ENCODE results near the gene MUS81. TPM values are rescaled to one million over a fixed set of nuclear protein-coding genes. Genes with fewer than 3 reads are reported as not detected.

The MUS81 gene
- total RNA-seq, 2 experiments from 2014 or later: 102 to 130 TPM

DNA sequence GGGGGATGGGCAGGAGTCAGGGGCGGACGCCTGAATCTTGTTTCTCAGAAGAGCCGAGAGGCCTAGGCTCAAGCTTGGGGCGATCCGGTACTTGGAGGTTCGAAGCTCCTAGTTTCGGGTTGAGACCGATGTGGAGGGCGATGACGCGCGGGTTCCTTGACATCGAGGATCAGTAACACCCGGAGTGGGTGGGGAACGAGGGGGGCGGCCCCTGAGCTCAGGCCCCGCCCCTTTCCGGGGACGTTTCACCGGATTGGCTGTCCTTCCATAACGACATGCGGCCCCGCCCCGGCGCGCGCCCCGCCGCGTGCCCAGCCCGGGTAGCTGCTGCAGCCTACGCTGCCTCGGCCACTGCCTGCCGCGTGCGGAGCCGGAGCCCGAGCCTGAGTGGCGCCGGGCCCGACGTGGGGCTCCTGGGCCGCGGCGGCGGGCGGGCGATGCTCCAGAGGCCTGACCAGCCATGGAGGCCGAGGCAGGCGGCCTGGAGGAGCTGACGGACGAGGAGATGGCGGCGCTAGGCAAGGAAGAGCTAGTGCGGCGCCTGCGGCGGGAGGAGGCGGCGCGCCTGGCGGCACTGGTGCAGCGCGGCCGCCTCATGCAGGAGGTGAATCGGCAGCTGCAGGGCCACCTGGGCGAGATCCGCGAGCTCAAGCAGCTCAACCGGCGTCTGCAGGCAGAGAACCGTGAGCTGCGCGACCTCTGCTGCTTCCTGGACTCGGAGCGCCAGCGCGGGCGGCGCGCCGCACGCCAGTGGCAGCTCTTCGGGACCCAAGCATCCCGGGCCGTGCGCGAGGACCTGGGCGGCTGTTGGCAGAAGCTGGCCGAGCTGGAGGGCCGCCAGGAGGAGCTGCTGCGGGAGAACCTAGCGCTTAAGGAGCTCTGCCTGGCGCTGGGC is 30.3 kb downstream of the MUS81 start, which contains the start of gene CCDC85B:
CCDC85B (plus strand) TSS at position 350 of the 895 bp plus-strand sequence; CDS start at position 461, 111 bp downstream.
- no TSS peak for BruUV-seq (replicated peaks)
- H3K79me2 ChIP-seq (ENCODE audit: insufficient read depth, low read depth, low read length): peaks cover 41% of the 10 kb centered on the region
- POLR2A ChIA-PET: interaction anchor here (0.6 to 5.6 kb wide), 15 partner anchors 11 to 561 kb away, joined by 3 to 59 read pairs (median 4); partner anchors contain the start of genes BANF1, CFL1, EIF1AD and FOSL1

DNA sequence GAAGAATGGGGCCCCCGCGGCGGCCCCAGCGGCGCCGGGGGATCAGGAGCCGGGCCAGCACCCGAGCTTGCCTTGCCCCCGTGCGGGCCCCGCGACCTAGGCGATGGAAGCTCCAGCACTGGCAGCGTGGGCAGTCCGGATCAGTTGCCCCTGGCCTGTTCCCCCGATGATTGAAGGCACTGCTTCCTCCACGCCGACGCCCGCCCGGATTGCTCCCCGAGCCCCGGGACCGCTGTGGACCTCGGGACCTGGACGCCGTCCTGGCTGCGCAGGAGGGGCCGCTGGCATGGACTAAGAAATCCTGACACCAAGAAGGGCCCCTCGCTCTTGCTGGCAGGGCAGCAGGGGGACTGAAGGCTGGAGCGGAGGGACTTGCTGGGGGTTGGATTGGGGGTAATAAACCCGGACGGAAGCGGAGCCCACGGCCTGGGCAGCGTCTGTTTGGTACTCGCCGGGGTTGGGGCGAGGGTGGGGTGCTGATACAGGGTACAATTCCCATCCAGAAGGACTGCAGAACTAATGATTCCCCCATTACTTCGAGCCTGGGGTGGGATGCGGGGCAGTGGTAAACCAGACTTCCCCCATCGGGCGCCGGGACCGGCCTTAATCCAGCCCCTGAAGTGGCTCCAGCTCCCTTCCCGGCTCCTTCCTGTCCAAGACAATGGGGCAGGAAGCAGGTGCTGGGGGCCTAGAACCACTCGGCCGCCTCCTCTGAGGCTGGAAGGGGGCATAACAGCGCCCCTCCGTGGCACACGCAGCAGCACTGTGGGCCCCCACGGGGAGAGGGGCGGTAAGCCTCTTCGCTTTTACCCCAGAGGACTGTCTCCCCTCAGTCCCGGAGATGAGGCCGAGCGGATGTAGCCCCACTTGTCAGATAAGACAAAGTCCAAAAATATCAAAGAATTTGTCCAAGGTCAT is 31.2 kb downstream of the MUS81 start:
- Histone ChIP-seq H3K4me1 (ENCODE audit: insufficient read depth, low read length, poor library complexity, severe bottlenecking) (peaks cover 55% of the 10 kb centered on the region), H2AFZ (ENCODE audit: low read length) (no peak overlapping the region), H3K36me3 (ENCODE audit: insufficient read depth, low read length) (peaks cover 11% of the 10 kb centered on the region), H3K9me2 (ENCODE audit: insufficient read depth, low read length) (no peaks in the 10 kb centered on the region), H3K4me3 (ENCODE audit: low read depth, low read length, poor library complexity, severe bottlenecking) (peak overlapping the region; percentile 93), H3K27ac (ENCODE audit: low read depth, low read length, poor library complexity, severe bottlenecking) (peak overlapping the region; percentile 86), H3K79me2 (ENCODE audit: insufficient read depth, low read depth, low read length) (peaks cover 40% of the 10 kb centered on the region), H3K4me2 (ENCODE audit: low read length) (peak overlapping the region; percentile 97), H3K9me3 (ENCODE audit: low read length) (no peaks in the 10 kb centered on the region), H4K20me1 (ENCODE audit: insufficient read depth, low read length) (peaks cover 5% of the 10 kb centered on the region; the same call in 1 of the 2 replicates)
- DNase-seq (ENCODE audit: low spot score): peak; percentile 83
- TSS peak; percentile 89 for BruUV-seq (replicated peaks)
- ChIA-PET CTCF (ENCODE audit: unreplicated experiment) (interaction anchor here (1.6 kb wide), 1 partner anchor 31 kb away, joined by 12 read pairs; the partner anchor contains the start of gene MUS81), POLR2A (interaction anchor here (0.7 to 5.6 kb wide), 10 partner anchors 10 to 562 kb away, joined by 3 to 59 read pairs (median 4); partner anchors contain the start of genes BANF1, CFL1, EIF1AD and KAT5)
- intact Hi-C loops (cut with micrococcal nuclease; ENCODE audit: unreplicated experiment): loop anchor here (2.0 to 5.0 kb wide), 3 partner anchors 27 to 161 kb away; partner anchors contain the start of genes BANF1, C11orf68, DRAP1 and EIF1AD
- TF ChIP-seq EZH2phosphoT487 (IDR thresholded peaks at IDR 0.05; ENCODE audit: borderline replicate concordance, low read depth, low read length): no peak
- TF ChIP-seq, protein P1, sequence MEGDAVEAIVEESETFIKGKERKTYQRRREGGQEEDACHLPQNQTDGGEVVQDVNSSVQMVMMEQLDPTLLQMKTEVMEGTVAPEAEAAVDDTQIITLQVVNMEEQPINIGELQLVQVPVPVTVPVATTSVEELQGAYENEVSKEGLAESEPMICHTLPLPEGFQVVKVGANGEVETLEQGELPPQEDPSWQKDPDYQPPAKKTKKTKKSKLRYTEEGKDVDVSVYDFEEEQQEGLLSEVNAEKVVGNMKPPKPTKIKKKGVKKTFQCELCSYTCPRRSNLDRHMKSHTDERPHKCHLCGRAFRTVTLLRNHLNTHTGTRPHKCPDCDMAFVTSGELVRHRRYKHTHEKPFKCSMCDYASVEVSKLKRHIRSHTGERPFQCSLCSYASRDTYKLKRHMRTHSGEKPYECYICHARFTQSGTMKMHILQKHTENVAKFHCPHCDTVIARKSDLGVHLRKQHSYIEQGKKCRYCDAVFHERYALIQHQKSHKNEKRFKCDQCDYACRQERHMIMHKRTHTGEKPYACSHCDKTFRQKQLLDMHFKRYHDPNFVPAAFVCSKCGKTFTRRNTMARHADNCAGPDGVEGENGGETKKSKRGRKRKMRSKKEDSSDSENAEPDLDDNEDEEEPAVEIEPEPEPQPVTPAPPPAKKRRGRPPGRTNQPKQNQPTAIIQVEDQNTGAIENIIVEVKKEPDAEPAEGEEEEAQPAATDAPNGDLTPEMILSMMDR (conservative IDR thresholded peaks at IDR 0.05; ENCODE audit: low read length): peak; percentile 92

More for the DNA sequence above, 30.3 kb downstream of the MUS81 start, which contains the start of gene CCDC85B:
- Histone ChIP-seq H3K27ac (ENCODE audit: low read depth, low read length, poor library complexity, severe bottlenecking) (peak within 1 kb of the TSS; percentile 86), H3K4me2 (ENCODE audit: low read length) (peak within 1 kb of the TSS; percentile 97), H3K9me3 (ENCODE audit: low read length) (no peaks in the 10 kb centered on the region), H2AFZ (ENCODE audit: low read length) (peak within 1 kb of the TSS; percentile 65; the same call in 1 of the 2 replicates), H3K4me1 (ENCODE audit: insufficient read depth, low read length, poor library complexity, severe bottlenecking) (peaks cover 61% of the 10 kb centered on the region), H3K36me3 (ENCODE audit: insufficient read depth, low read length) (peaks cover 20% of the 10 kb centered on the region), H3K9me2 (ENCODE audit: insufficient read depth, low read length) (no peaks in the 10 kb centered on the region), H4K20me1 (ENCODE audit: insufficient read depth, low read length) (peaks cover 5% of the 10 kb centered on the region; the same call in 1 of the 2 replicates), H3K4me3 (ENCODE audit: low read depth, low read length, poor library complexity, severe bottlenecking) (peak within 1 kb of the TSS; percentile 93)
- peak; percentile 97 for DNase-seq (ENCODE audit: low spot score)
- intact Hi-C loops (cut with micrococcal nuclease; ENCODE audit: unreplicated experiment): loop anchor here (1.0 to 5.0 kb wide), 4 partner anchors 17 to 162 kb away; partner anchors contain the start of genes BANF1, C11orf68, DRAP1 and EIF1AD
- TF ChIP-seq, protein P1 (conservative IDR thresholded peaks at IDR 0.05; ENCODE audit: low read length): peak; percentile 35
- no peak for TF ChIP-seq EZH2phosphoT487 (IDR thresholded peaks at IDR 0.05; ENCODE audit: borderline replicate concordance, low read depth, low read length)
- CTCF ChIA-PET (ENCODE audit: unreplicated experiment): interaction anchor here (0.5 to 1.6 kb wide), 6 partner anchors 11 to 324 kb away, joined by 3 to 12 read pairs (median 4); partner anchors contain the start of gene MUS81
